Stimulated activated CD4-positive, alpha-beta T cell treated with anti-CD3 and anti-CD28 coated beads, Interleukin-15, amount 100 ng/mL, for 1 hour (primary cell): ENCODE measurements around the gene CRIP1.

Experiments used
- DNase-seq, 2 donors: peaks; one replicate each; pipeline ENCODE4 v3.0.0-alpha.2; 2020; ENCODE audit warnings: low read depth in 1 of 2, low spot score in 1 of 2

The CRIP1 gene

DNA sequence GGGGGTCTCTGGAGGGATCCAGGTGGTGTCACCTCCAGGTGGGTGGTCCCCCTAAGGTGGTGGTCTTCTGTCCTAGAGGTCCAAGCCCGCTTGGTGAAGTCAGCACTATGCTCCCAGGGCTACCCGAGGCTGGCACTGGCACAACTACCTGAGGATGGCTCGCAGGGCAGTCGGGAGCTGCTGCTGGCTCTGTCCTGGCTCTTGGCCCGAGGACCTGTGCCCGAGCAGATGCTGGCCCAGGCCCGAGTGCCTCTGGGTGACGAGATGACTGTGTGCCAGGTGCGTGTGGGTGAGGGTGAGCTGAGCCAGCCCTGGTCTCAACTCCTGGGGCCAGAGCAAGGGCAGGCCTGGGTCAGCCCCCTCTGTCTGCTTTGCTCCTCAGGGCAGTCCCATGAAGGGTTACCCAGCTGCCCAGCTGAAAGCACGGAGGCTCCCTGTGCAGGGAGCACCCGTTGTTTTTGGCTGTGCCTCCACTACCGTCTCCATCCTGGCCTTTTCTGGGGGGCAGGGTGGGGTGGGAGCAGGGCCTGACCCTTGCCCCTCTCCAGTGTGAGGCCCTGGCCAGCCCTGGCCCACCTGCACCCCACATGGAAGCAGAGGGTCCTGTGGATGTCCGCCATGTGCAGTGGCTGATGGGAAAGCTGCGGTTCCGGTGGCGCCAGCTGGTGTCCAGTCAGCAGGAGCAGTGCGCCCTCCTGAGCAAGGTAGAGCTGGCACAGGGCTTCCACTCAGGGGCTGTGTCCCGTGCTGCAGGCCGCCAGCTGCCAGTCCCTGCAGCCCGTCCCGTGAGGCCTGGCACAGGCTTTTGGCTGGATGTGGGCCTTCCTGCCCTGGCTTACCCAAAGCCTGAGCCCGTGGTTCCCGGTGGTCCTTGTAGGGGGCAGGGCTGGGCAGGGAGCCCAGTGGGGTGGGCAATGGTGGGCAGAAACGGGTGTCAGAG, 5.6 kb downstream of the CRIP1 start:
- DNase-seq = no peak

DNA sequence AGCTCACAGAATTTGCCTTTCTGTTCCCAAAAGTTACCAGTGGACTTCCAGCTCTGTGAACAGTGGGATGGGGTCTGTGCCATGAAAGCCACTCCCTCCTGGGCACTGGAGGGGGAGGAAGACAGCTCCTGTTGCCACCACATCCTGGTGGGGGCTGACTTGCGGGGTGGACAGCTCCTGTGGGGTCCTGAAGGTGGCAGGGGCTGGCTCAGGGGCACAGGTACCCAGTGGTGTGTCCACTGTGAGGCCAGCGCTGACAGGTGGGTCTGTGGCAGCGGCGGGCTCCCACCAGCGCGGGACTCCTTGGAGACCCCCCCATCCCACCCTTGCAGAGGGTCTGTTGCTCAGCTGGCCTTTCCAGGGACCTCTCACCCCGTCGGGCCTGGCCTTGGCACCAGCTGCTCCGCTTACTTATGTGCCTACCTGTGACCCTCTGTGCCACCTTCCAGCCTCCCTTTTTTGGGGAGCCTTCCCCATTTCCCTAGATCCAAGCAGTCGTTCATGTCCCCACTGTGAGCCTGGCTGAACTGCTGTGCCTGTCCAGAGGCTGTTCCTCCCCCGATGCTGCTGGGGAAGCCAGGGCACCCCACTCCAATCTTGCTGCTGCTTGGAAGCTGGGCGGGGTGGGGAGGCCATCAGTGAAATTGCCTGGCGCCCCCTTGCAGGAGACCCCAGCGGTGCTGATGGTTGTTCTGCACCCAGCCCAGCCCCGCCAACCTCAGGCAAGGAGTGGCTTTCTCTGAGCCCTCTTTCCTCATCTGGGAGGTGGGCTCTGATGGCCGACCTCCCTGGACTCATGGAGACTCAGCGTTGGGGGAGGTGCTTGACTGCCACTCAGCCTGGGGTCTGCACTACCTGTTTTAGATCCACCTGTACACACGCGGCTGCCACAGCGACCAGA, 6.5 kb downstream of the CRIP1 start:
- DNase-seq = no peak

DNA sequence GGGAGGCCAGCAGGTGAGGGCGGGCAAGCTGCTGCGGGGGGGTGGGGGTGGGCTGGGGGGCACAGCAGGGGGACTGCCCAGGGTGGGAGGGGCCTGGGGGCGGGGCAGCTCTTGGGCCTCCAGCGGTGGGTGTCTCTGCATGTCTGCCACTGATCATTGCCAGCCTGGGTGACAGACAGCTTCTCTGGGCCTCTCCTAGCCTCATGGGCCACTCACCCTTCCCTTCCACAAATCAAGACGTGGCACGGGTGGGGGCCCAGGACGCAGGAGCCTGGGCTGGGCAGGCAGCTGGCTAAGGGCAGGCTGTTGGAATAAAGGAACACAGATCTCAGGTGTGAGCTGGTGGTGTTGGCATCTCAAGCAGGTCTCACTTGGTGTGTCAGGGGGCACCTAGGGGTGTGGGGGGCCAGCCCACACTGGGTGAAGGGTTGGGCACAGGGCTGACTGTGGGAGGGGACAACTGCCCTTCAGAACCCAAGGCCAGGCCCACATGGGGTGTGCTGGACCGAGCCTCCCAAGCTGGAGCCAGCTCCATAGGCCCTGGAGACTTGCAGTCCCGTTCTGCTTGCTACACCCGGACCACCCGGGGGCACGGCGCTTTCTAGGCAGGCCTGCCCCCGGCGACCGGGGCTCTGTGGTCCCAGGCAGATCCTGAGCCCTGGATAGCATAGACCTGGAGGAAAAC, 7.4 kb downstream of the CRIP1 start:
- no peak for DNase-seq

DNA sequence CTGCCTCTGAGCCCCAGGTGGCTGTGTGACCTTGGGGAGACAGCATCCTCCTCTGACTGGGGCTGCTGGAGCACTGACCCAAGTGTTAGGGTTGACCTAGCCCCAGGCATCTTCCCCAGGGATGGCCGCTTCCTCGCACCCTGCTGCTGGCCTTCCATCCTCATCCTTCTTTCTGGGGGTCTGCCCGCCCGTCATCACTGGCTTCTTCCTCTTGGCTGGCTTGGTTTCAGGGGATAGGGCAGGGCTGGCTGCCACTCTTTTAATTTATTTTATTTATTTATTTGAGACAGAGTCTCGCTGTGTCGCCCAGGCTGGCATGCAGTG, 7.9 kb downstream of the CRIP1 start:
- no peak for DNase-seq

DNA sequence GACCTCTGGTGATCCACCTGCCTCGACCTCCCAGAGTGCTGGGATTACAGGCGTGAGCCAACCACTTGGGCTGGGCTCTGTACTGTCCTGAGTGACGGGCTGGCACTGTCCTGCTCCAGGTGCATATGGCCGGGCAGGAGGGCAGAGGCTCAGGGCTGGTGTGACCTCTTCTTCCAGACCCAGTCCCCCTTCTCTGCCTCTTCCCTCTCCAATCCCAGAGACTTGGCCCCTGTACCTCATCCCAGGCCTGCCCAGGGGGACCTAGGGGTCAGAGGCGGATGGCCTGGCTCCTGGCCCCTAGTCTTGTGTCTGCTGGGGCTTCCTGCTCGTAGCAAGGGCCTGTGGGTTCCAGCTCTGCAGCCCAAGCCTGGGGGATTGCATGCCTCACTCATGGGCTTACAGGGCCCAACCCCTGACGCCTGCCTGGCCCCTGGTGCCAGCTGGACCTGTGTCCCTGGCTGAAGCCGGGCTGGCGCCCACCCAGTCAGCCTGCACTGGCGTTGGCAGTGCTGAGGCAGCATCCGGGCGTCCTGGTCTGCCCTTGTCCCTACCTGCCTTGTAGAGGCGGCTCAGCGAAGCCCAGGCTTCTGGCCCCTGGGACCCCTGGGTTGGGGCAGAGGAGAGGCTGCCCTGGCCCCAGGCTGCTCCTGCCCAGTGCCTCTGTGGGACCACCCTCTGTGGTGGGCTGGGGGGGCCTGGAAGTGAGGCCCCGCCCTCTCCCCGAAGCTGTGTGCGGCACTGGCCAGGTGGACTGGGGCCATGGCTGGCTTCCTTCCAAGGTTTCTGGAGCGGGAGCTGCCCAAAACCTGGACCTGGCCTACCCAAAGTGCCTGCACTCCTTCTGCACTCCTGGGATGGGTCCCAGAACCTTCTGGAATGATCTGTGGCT, 8.7 kb downstream of the CRIP1 start:
- DNase-seq = no peak

DNA sequence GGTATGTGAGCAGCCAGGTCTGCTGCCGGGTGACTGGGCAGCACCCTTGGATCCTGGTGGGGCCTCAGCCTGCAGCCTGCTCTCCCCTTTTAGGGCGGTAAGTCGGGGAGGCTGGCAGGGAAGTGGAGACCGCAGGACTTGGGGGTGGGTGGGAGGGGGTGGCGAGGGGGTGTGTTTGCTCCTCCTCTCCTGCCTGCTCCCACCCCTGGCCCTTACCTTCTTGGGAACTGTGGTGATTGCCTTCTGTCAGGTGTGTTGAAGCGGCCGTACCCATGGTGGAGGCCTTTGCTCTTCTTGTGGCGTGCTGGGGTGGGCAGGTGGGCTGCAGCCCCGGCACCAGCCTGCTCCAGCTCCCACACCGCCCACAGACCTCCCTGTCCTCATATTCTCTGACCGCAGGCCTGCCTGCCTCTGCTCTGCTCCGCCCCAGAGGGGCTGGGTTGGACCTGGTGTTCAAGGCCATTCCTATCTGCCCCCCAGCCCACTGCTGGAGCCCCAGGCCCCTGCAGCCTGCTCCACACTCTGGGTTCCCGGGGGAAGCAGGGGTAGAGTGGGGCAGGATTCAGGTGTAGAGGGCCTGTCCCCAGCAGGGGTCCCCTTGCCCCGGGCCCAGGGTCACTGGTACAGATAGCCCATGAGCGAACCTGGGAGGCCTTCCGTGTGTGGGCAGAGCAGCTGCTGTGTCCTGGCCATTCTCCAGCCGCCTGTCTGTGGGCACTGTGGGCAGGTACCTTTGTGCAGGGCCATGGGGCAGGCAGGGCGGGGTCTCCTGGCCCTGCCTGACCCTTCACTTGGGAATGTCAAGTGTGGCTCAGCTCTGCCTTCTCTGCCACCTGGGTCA, 9.5 kb downstream of the CRIP1 start:
- DNase-seq = no peak

DNA sequence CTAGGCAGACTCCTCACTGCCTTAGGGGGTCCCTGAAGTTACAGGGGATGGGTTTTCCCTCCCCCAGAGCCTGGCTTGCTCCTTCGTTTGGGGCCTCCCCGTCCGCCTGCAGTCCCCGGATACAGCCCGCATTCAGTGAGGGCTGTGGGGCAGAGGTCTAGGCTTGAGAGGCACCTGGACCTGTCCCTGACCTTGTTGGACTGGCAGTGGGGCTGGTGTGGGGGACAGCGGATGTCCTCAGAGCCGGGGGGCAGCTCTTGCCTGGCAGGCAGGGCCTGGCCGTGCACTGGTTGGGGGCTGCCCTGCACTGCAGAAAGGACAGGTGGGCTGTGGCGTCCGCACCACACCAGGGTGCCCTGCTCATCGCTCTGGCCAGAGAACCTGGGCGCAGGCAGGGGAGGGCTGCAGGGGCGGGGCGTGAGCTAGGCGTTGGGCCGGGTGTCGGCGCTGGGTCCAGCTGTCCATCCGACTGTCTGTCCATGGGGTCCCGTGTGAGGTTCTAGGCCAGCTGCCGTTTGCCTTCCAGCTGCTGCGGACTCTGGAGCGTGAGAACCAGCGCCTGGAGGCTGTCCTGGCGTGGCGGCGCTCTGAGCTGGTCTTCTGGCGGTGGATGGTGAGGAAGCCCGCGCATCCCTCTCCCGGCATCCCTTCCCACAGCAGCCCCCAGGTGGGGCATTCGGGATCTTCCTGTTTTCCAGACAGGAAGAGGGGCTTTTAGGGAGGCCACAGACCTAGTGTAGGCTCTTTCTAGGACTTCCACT, 10.3 kb downstream of the CRIP1 start:
- DNase-seq = no peak

DNA sequence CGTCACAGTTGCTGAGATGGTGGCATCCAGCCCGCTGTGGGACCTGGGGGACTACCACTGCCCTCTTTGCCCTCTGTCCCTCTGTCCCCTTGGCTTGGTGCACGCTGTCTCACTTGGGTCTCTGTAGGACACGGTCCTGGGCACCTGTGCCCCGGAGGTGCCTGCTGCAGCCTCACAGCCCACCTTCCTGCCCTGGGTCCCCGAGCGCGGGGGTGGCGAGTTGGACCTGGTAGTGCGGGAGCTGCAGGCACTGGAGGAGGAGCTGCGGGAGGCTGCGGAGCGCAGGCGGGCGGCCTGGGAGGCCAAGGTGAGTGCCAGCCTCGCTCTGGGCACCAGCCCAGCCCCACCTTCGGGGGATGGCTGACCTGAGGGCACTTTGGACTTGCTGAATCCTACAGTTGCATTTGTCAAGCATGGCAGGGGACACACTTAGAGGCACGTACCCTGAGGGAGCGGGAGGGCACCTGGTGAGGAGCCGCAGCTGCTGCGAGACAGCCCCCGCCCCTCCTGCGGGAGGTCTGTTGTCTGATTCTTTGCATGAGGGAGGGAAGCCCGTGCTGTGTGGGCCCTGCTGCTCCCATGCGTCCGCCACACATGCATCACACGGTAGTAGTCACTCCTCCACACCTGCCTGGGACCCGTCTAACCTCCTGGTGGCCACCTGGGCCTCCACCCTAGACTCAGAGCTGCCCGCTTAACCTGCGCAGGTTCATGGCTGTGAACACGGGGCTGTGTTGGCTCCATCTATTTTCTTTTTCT, 11.2 kb downstream of the CRIP1 start:
- no peak for DNase-seq

DNA sequence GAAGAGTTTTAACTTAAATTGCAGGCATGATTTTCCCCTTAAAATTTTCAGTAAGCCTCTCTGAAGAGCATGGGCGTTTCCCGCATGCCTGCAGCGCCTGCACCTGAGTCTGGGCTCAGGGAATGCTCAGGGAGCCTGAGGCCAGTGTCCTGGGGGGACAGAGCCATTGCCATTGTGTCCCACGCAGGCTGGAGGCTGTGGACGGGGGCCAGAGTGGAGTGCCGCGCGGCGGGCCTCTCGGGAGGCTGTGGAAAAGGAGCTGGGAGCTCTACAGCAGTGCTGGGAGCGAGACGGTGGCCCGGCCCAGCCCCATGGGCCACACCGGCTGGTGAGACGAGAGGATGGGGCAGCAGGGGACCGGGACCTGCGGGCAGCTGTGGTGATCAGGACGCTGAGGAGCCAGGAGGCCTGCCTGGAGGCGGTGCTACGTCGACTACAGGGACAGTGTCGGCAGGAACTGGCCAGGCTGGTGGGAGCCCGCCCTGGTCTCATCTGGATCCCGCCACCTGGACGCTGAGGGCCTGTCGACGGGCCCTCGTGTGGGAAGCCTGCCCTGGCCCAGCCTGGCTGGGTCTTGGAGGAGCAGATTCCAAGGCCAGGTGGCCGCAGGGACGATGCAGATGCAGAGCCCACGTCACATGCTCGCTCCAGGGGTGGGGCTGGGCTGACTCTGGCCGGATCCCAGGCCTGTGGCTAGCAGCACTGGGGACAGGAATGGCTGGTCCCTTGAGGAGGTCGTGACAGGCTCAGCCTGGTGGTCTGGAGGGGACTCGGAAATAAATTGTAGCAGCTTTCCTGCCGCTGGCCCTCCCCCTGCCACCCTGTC, 12.0 kb downstream of the CRIP1 start:
- no peak for DNase-seq

DNA sequence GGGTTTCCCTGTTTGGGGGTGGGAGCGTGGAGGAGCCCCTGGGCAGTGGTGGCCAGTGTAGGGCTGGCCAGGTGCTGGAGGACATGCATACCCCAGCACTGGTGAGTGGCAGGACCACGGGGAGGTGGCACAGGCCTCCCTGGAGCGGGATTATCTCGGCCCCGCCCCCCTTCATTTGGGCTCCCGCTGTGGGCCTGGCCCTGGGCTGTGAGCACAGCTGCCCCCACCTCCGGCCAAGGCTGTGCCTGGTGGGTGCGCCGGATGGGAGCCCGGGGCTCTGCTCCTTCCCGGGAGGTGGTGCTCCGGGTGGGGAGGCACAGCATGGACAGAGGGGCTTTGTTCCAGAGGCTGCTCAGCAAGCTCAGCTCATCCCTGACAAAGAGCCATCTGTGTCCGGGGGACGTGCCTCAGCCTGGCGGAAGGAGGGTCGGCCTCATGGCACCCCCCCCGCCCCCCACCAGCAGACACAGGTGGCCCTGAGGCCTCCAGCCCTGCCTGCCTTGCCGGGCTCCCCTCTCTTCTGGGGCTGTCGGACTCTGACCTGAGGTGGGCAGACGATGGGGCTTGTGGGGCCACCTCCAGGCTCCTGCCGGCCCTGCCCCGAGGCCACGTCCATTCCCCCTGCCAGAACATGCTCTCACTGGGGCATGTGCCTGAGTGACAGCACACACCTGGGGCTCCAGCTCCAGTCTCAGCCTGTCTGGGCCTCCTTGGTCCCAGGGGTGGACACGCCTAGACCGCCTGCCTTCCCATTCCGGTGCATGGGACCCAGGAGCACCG, 12.8 kb downstream of the CRIP1 start:
- no peak for DNase-seq

DNA sequence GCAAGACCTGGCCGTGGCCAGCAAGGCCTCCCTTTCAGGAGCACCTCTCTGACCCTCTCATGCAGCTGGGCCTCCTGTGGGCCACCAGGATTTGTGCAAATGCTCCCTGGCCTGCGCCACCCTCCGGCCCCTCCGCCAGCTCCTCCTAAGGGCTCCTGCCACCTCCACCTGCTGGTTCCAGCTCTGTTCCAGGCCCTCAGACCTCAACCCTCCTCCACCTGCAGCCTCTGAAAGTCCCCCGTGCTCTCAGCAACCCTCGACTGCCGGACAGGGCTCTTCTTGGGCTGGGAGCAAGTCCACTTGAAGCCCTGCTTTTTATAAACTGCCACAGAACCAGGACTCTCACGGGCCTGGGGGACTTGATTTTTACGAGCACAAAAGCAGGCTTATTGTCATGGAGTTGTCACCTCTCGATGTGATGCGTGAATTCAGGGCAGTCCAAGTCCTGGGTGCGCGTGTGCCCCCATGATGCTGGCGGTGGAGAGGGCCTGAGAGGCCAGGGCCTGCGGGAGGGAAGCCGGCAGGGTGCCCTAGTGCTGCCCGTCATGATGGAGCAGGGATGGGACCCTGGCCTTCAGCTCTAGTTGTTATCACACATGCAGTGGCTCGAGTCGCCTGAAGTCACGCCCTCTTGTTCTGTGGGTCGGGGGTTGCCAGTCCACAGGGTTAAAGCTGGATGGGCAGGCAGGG, 13.5 kb downstream of the CRIP1 start:
- no peak for DNase-seq

DNA sequence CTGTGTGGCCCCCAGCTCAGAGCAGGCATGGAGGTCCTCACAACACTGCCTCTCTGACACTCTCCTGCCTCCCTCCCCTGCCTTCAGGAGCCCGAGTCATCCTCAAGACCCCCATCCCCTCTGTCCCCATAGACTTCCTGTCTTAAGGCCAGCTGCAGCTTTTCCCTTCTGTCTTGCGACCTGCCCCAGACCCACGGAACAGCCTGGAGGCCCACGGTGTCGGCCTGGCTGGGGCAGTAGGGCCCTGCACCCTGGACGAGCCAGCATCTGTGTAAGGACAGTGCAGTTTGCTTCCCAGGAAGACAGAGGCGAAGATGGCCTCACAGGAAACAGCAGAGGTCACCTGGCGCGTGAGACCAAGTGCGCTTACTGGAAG, 14.0 kb downstream of the CRIP1 start:
- DNase-seq = no peak

DNA sequence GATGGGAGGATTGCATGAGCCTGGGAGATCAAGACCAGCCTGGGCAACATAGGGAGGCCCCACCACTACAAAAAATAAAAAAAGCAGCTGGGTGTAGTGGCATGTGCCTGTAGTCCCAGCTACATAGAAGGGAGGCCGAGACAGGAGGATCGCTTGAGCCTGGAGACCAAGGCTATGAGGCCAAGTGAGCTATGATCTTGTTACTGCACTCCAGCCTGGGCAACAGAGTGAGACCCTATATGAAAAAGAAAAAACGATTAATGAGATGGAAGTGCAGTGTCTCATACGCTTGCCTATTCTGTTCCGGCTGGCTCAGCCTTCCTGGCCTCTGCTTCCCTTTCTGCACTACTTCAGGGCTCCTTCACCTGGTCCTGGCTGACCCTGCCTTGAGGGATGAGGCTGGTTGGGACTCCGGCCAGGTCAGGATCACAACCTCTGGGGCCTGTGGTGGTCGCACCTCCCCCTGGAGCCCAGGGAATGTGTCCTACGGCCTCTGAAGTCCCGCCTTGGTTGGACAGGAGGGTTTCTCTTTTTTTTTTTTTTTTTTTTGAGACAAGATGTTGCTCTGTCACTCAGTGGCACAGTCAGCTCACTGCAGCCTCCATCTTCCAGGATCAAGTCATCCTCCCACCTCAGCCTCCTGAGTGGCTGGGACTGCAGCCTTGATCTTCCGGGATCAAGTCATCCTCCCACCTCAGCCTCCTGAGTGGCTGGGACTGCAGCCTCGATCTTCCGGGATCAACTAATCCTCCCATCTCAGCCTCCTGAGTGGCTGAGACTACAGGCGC, 15.0 kb downstream of the CRIP1 start:
- no peak for DNase-seq

DNA sequence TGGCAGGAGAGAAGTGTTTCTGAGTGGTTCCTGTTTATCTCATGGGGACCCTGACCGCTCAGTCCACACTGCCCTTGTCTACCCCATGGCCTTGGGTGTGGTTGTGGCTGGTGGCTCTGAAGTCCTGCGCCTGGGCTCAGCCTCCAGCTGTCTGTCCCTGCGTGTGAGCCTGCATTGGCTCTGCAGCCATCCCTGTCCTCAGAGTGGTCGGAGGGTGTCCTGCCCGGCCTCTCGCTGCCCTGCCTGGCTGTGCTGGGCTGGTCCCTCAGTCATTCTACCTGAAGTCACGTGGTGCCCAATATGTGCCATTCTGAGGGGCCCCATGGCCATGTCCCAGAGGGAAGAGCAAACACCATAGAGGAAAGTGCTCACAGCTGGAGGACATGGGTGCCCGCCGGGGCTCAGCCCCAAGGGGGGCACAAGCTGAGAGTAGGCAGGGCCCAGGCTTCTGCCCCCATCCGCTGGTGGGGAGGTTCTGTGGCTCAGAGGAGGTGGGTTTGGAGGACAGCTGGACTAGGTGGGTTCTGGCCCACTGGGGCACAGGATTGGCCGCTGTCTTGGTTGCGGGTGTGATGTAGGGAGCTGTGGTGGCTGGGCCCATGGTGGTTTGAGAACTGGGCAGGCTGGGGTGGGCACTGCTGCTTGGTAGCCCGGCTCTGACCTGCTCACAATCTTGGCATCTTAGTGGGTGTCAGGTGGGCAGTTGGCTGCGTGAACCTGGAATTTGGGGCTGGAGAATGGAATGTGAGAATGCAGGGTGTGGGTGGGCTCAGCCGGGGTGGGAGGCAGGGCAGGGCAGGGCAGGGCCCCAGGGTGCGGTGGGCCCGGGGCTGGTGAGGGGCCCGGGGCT, 16.0 kb downstream of the CRIP1 start:
- no peak for DNase-seq

DNA sequence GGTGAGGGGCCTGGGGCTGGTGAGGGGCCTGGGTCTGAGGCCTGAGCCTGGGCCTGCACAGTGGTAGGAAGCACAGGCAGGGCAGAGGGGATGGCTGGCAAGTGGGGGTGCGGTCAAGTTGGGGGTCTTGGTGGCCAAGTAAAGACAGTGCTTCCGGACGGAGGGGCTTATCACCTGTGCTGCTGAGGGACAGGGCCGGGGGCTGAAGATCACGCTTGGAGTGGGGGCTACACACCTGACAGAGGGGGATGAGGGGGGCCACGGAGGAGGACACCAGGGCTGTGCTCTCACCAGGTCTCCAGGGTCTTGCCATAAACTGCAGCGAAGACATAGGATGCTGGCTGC, 16.6 kb downstream of the CRIP1 start:
- no peak for DNase-seq
